ENCODE data around the gene FOXN1.

The FOXN1 gene

GRCh38 chr17:28526381-28526780, 20.2 kb downstream of the FOXN1 start:
- DNase-seq (ENCODE audit: low spot score) = no peak

GRCh38 chr17:28527181-28527681, 21.1 kb downstream of the FOXN1 start:
- no peak for DNase-seq (ENCODE audit: low spot score)

GRCh38 chr17:28527859-28528258, 21.7 kb downstream of the FOXN1 start:
- DNase-seq (ENCODE audit: low spot score) = no peak

- no peak for DNase-seq (ENCODE audit: low spot score)
Observed at GRCh38 chr17:28528327-28529012, 22.3 kb downstream of the FOXN1 start.

- DNase-seq (ENCODE audit: low spot score) = no peak
Observed at GRCh38 chr17:28529013-28529400, 22.9 kb downstream of the FOXN1 start.

- DNase-seq (ENCODE audit: low spot score) = no peak
Observed at GRCh38 chr17:28530250-28530649, 24.1 kb downstream of the FOXN1 start.

- DNase-seq (ENCODE audit: low spot score) = no peak
Observed at GRCh38 chr17:28530926-28531325, 24.8 kb downstream of the FOXN1 start.

- DNase-seq (ENCODE audit: low spot score) = no peak
Observed at GRCh38 chr17:28532050-28532960, 26.2 kb downstream of the FOXN1 start.

GRCh38 chr17:28533091-28533807, 27.1 kb downstream of the FOXN1 start:
- no peak for DNase-seq (ENCODE audit: low spot score)

- no peak for DNase-seq (ENCODE audit: low spot score)
Observed at GRCh38 chr17:28534740-28535375, 28.7 kb downstream of the FOXN1 start.

- DNase-seq (ENCODE audit: low spot score) = no peak
Observed at GRCh38 chr17:28536532-28537218, 30.5 kb downstream of the FOXN1 start.

- no peak for DNase-seq (ENCODE audit: low spot score)
Observed at GRCh38 chr17:28537219-28537610, 31.1 kb downstream of the FOXN1 start.

GRCh38 chr17:28538296-28538895, 32.2 kb downstream of the FOXN1 start:
- no peak for DNase-seq (ENCODE audit: low spot score)

- DNase-seq (ENCODE audit: low spot score) = no peak
Observed at GRCh38 chr17:28540231-28540630, 34.1 kb downstream of the FOXN1 start.

GRCh38 chr17:28541439-28541838, 35.3 kb downstream of the FOXN1 start:
- no peak for DNase-seq (ENCODE audit: low spot score)

- no peak for DNase-seq (ENCODE audit: low spot score)
Observed at GRCh38 chr17:28544402-28545140, 38.4 kb downstream of the FOXN1 start.

GRCh38 chr17:28545141-28545503, 39.0 kb downstream of the FOXN1 start:
- DNase-seq (ENCODE audit: low spot score) = no peak

- DNase-seq (ENCODE audit: low spot score) = no peak
Observed at GRCh38 chr17:28545787-28546415, 39.8 kb downstream of the FOXN1 start.

- no peak for DNase-seq (ENCODE audit: low spot score)
Observed at GRCh38 chr17:28547096-28547622, 41.0 kb downstream of the FOXN1 start.
